ENCODE data around the gene HPD.

The HPD gene

GRCh38 chr12:121827351-121828099, 31.1 kb downstream of the HPD start:
- DNase-seq (ENCODE audit: low spot score), result no peak

GRCh38 chr12:121826318-121827150, 32.1 kb downstream of the HPD start:
- no peak for DNase-seq (ENCODE audit: low spot score)

- DNase-seq (ENCODE audit: low spot score), result no peak
Measured at GRCh38 chr12:121825041-121825523, 33.6 kb downstream of the HPD start.

- no peak for DNase-seq (ENCODE audit: low spot score)
Measured at GRCh38 chr12:121823727-121824115, 34.9 kb downstream of the HPD start.

- no peak for DNase-seq (ENCODE audit: low spot score)
Measured at GRCh38 chr12:121823101-121823726, 35.4 kb downstream of the HPD start.

- no peak for DNase-seq (ENCODE audit: low spot score)
Measured at GRCh38 chr12:121822393-121823100, 36.1 kb downstream of the HPD start.

- no peak for DNase-seq (ENCODE audit: low spot score)
Measured at GRCh38 chr12:121820056-121820455, 38.6 kb downstream of the HPD start.

GRCh38 chr12:121819212-121819949, 39.3 kb downstream of the HPD start:
- DNase-seq (ENCODE audit: low spot score), result no peak

GRCh38 chr12:121817648-121818043, 41.0 kb downstream of the HPD start:
- no peak for DNase-seq (ENCODE audit: low spot score)

- DNase-seq (ENCODE audit: low spot score), result no peak
Measured at GRCh38 chr12:121816925-121817647, 41.6 kb downstream of the HPD start.

GRCh38 chr12:121815263-121815662, 43.4 kb downstream of the HPD start:
- no peak for DNase-seq (ENCODE audit: low spot score)

- no peak for DNase-seq (ENCODE audit: low spot score)
Measured at GRCh38 chr12:121814429-121815119, 44.1 kb downstream of the HPD start.

- no peak for DNase-seq (ENCODE audit: low spot score)
Measured at GRCh38 chr12:121813951-121814350, 44.7 kb downstream of the HPD start.

GRCh38 chr12:121812921-121813896, 45.5 kb downstream of the HPD start:
- peak; percentile 41 for DNase-seq (ENCODE audit: low spot score)

- DNase-seq (ENCODE audit: low spot score), result peak; percentile 93
Measured at GRCh38 chr12:121812320-121812871, 46.3 kb downstream of the HPD start.

- DNase-seq (ENCODE audit: low spot score), result peak; percentile 93
Measured at GRCh38 chr12:121811434-121812319, 47.0 kb downstream of the HPD start.

- DNase-seq (ENCODE audit: low spot score), result no peak
Measured at GRCh38 chr12:121810833-121811433, 47.7 kb downstream of the HPD start.
